DOHH2 (cell line): ENCODE data around the gene ABCC6.

Source experiments
- H3F3A ChIP-seq: fragments of 200-600 bp; sonication (generic), shearing (Covaris generic); 2 replicates; pipeline ENCODE4 v1.6.0; 2016; ENCODE audit warnings: antibody characterized with exemption, mild to moderate bottlenecking; ENCODE audit not compliant: control insufficient read depth, insufficient read depth
- H3K27ac ChIP-seq: fragments of 200-600 bp; sonication (generic); 2 replicates; pipeline ENCODE4 v1.5.1; 2014; ENCODE audit warnings: low read depth, mild to moderate bottlenecking, low read length, moderate library complexity
- H3K27me3 ChIP-seq: fragments of 200-600 bp; sonication (generic); 2 replicates; pipeline ENCODE4 v1.6.1; 2014; ENCODE audit warnings: mild to moderate bottlenecking, low read length, mixed read lengths; ENCODE audit not compliant: control insufficient read depth
- H3K36me3 ChIP-seq: fragments of 200-600 bp; sonication (generic); 2 replicates; pipeline ENCODE4 v1.6.1; 2014; ENCODE audit warnings: mild to moderate bottlenecking, low read length, moderate library complexity, mixed read lengths; ENCODE audit not compliant: control insufficient read depth
- H3K4me1 ChIP-seq: fragments of 200-600 bp; sonication (generic); 2 replicates; pipeline ENCODE4 v1.6.1; 2014; ENCODE audit warnings: mild to moderate bottlenecking, low read length, mixed read lengths; ENCODE audit not compliant: control insufficient read depth
- H3K4me2 ChIP-seq: fragments of 200-600 bp; sonication (generic); 2 replicates; pipeline ENCODE4 v1.6.0; 2014; ENCODE audit warnings: mild to moderate bottlenecking, low read length, moderate library complexity
- H3K4me3 ChIP-seq: fragments of 200-600 bp; sonication (generic); 2 replicates; pipeline ENCODE4 v1.5.1; 2014; ENCODE audit warnings: mild to moderate bottlenecking, low read length, mixed read lengths
- H3K79me2 ChIP-seq: fragments of 200-600 bp; sonication (generic); 2 replicates; pipeline ENCODE4 v1.6.1; 2014; ENCODE audit warnings: mild to moderate bottlenecking, low read length, mixed read lengths; ENCODE audit not compliant: control insufficient read depth
- H3K9me2 ChIP-seq: fragments of 200-600 bp; sonication (generic); replicated peaks from 2 replicates; pipeline ENCODE4 v1.6.1; 2014; ENCODE audit warnings: mild to moderate bottlenecking, low read length, mixed read lengths; ENCODE audit not compliant: control insufficient read depth
- H3K9me3 ChIP-seq: fragments of 200-600 bp; sonication (generic); 2 replicates; pipeline ENCODE4 v1.6.1; 2014; ENCODE audit warnings: antibody characterized with exemption, low read length, mixed read lengths; ENCODE audit not compliant: control insufficient read depth, insufficient read depth
- H4K20me1 ChIP-seq: fragments of 200-600 bp; sonication (generic); 2 replicates; pipeline ENCODE4 v1.6.0; 2014; ENCODE audit warnings: low read depth, mild to moderate bottlenecking, antibody characterized with exemption, low read length, moderate library complexity; ENCODE audit not compliant: control insufficient read depth, insufficient read depth
- CTCF ChIP-seq: fragments of 200-600 bp; sonication (generic); IDR thresholded peaks from one replicate; pipeline ENCODE4 v1.5.1; 2014; ENCODE audit warnings: antibody characterized with exemption, mild to moderate bottlenecking, low read depth, low read length; ENCODE audit not compliant: poor library complexity, severe bottlenecking
- EZH2phosphoT487 ChIP-seq: fragments of 200-600 bp; sonication (generic); IDR thresholded peaks from 2 replicates; pipeline ENCODE4 v1.6.1; 2017; ENCODE audit warnings: borderline replicate concordance, mild to moderate bottlenecking, antibody characterized with exemption, low read length, moderate library complexity, mixed read lengths

ABCC6 gene

GRCh38 chr16:16116841-16117240 is 106.5 kb downstream of the ABCC6 start:
- H3K27me3 ChIP-seq = no peaks in the 10 kb centered on the region

GRCh38 chr16:16113076-16113475 is 110.2 kb downstream of the ABCC6 start:
- peaks cover 8% of the 10 kb centered on the region for H3K4me1 ChIP-seq
- H3K36me3 ChIP-seq = peaks cover 73% of the 10 kb centered on the region
- no peaks in the 10 kb centered on the region; the same call in 1 of the 2 replicates for H3K9me3 ChIP-seq
- no peak overlapping the region for H3K4me3 ChIP-seq
- H3K27me3 ChIP-seq = no peaks in the 10 kb centered on the region
- H3K79me2 ChIP-seq = no peaks in the 10 kb centered on the region
- peaks cover 4% of the 10 kb centered on the region; the same call in 1 of the 2 replicates for H3F3A ChIP-seq
- TF ChIP-seq CTCF (no peak), EZH2phosphoT487 (no peak)
- H3K9me2 ChIP-seq = no peaks in the 10 kb centered on the region
- H3K27ac ChIP-seq = no peak overlapping the region
- no peak overlapping the region for H3K4me2 ChIP-seq
- H4K20me1 ChIP-seq = no peaks in the 10 kb centered on the region

More at GRCh38 chr16:16116841-16117240, 106.5 kb downstream of the ABCC6 start:
- Histone ChIP-seq H3K4me3 (no peak overlapping the region), H3K27ac (no peak overlapping the region), H3K9me2 (no peaks in the 10 kb centered on the region), H4K20me1 (no peaks in the 10 kb centered on the region), H3K36me3 (peaks cover 64% of the 10 kb centered on the region), H3F3A (no peaks in the 10 kb centered on the region), H3K4me2 (no peak overlapping the region), H3K79me2 (no peaks in the 10 kb centered on the region), H3K9me3 (no peaks in the 10 kb centered on the region; the same call in 1 of the 2 replicates), H3K4me1 (no peaks in the 10 kb centered on the region)
- TF ChIP-seq CTCF (no peak), EZH2phosphoT487 (no peak)

- H3F3A ChIP-seq = peaks cover 4% of the 10 kb centered on the region; the same call in 1 of the 2 replicates
- H3K36me3 ChIP-seq = peaks cover 68% of the 10 kb centered on the region
- H3K27me3 ChIP-seq = no peaks in the 10 kb centered on the region
- TF ChIP-seq EZH2phosphoT487 (no peak), CTCF (no peak)
- H3K4me1 ChIP-seq = peaks cover 13% of the 10 kb centered on the region
- no peaks in the 10 kb centered on the region for H3K79me2 ChIP-seq
- H3K4me3 ChIP-seq = no peak overlapping the region
- H3K27ac ChIP-seq = no peak overlapping the region
- no peaks in the 10 kb centered on the region for H3K9me2 ChIP-seq
- H3K4me2 ChIP-seq = no peak overlapping the region
- no peaks in the 10 kb centered on the region for H4K20me1 ChIP-seq
- H3K9me3 ChIP-seq = no peaks in the 10 kb centered on the region; the same call in 1 of the 2 replicates
Observed at GRCh38 chr16:16112450-16113053, 110.7 kb downstream of the ABCC6 start.
